CD4-positive, alpha-beta T cell treated with Interleukin-6 at 100 ng/mL for 8 hours (primary cell): ENCODE results near the gene VPS50.

Experiments used
- DNase-seq: peaks from one replicate; pipeline ENCODE4 v3.0.0-alpha.2; 2020; ENCODE audit warnings: mixed read lengths, low spot score

Gene VPS50

GRCh38 chr7:93231799-93232672 lies at the start of gene VPS50:
Gene VPS50, plus strand, starts transcription at chr7:93232366. Its CDS starts 102 bp downstream, at chr7:93232468.
- peak; percentile 93 for DNase-seq

- DNase-seq: no peak
These were observed 46.7 kb upstream of the VPS50 start for GRCh38 chr7:93185303-93186027.

GRCh38 chr7:93188870-93189634 lies 43.1 kb upstream of the VPS50 start:
- no peak for DNase-seq

- no peak for DNase-seq
These were observed 37.8 kb upstream of the VPS50 start for GRCh38 chr7:93194386-93194785.

- DNase-seq: no peak
These were observed 35.8 kb upstream of the VPS50 start for GRCh38 chr7:93196336-93196735.

- DNase-seq: no peak
These were observed 33.7 kb upstream of the VPS50 start for GRCh38 chr7:93198472-93198871.

GRCh38 chr7:93202594-93203250 lies 29.4 kb upstream of the VPS50 start:
- DNase-seq: no peak

- DNase-seq: no peak
These were observed 28.7 kb upstream of the VPS50 start for GRCh38 chr7:93203496-93203895.

- DNase-seq: no peak
These were observed 27.1 kb upstream of the VPS50 start for GRCh38 chr7:93205046-93205445.

- DNase-seq: no peak
These were observed 20.8 kb upstream of the VPS50 start for GRCh38 chr7:93211228-93211818.

- DNase-seq: no peak
These were observed 19.3 kb upstream of the VPS50 start for GRCh38 chr7:93212881-93213280.

GRCh38 chr7:93218997-93219827 lies 13.0 kb upstream of the VPS50 start:
- DNase-seq: no peak

GRCh38 chr7:93219868-93220267 lies 12.3 kb upstream of the VPS50 start:
- DNase-seq: no peak

GRCh38 chr7:93226310-93226709 lies 5.9 kb upstream of the VPS50 start, which contains the start of gene HEPACAM2:
Gene HEPACAM2, minus strand, starts transcription at chr7:93226469.
- no peak for DNase-seq

- DNase-seq: peak; percentile 77
These were observed 3.9 kb upstream of the VPS50 start for GRCh38 chr7:93228302-93228701.

- no peak for DNase-seq
These were observed 907 bp upstream of the VPS50 start for GRCh38 chr7:93231259-93231658.

- DNase-seq: no peak
These were observed 480 bp downstream of the VPS50 start for GRCh38 chr7:93232673-93233018.

- DNase-seq: no peak
These were observed 3.4 kb downstream of the VPS50 start for GRCh38 chr7:93235541-93235940.

GRCh38 chr7:93238131-93238530 lies 6.0 kb downstream of the VPS50 start:
- no peak for DNase-seq

- DNase-seq: no peak
These were observed 6.6 kb downstream of the VPS50 start for GRCh38 chr7:93238748-93239147.

- no peak for DNase-seq
These were observed 7.7 kb downstream of the VPS50 start for GRCh38 chr7:93239824-93240223.
